ACC112 (cell line): ENCODE measurements around the gene CDC45.

Source experiments
- H2AFZ ChIP-seq: fragments of 200-600 bp; sonication (generic); one replicate; pipeline ENCODE4 v1.6.0; 2017; ENCODE audit warnings: antibody characterized with exemption, low read length; ENCODE audit not compliant: unreplicated experiment
- H3K27ac ChIP-seq: fragments of 200-600 bp; sonication (generic); 2 replicates; pipeline ENCODE4 v1.5.1; 2014; ENCODE audit warnings: low read depth, mild to moderate bottlenecking, antibody characterized with exemption, low read length, moderate library complexity
- H3K27me3 ChIP-seq: fragments of 200-600 bp; sonication (generic); 2 replicates; pipeline ENCODE4 v1.6.1; 2014; ENCODE audit warnings: mild to moderate bottlenecking, antibody characterized with exemption, low read length, moderate library complexity, mixed read lengths; ENCODE audit not compliant: insufficient read depth
- H3K36me3 ChIP-seq: fragments of 200-600 bp; sonication (generic); 2 replicates; pipeline ENCODE4 v1.6.1; 2016; ENCODE audit warnings: mild to moderate bottlenecking, antibody characterized with exemption, low read length, moderate library complexity, mixed read lengths; ENCODE audit not compliant: insufficient read depth
- H3K4me1 ChIP-seq: fragments of 200-600 bp; sonication (generic); one replicate; pipeline ENCODE4 v1.6.1; 2016; ENCODE audit warnings: low read length, mixed read lengths; ENCODE audit not compliant: insufficient read depth, unreplicated experiment, control insufficient read depth
- H3K4me3 ChIP-seq: fragments of 200-600 bp; sonication (generic); 2 replicates; pipeline ENCODE4 v1.5.1; 2014; ENCODE audit warnings: mild to moderate bottlenecking, low read depth, low read length
- H3K79me2 ChIP-seq: fragments of 200-600 bp; sonication (generic); one replicate; pipeline ENCODE4 v1.6.0; 2016; ENCODE audit warnings: low read length; ENCODE audit not compliant: control insufficient read depth, unreplicated experiment, insufficient read depth

Gene CDC45

GRCh38 chr22:19548964-19549363, 69.2 kb downstream of the CDC45 start:
- H3K27ac ChIP-seq, result no peak overlapping the region
- no peak overlapping the region for H2AFZ ChIP-seq
- H3K36me3 ChIP-seq, result no peaks in the 10 kb centered on the region
- no peaks in the 10 kb centered on the region for H3K27me3 ChIP-seq
- H3K79me2 ChIP-seq, result no peaks in the 10 kb centered on the region
- H3K4me3 ChIP-seq, result no peak overlapping the region
- H3K4me1 ChIP-seq, result no peaks in the 10 kb centered on the region

GRCh38 chr22:19549428-19549827, 69.7 kb downstream of the CDC45 start:
- Histone ChIP-seq H3K4me1 (no peaks in the 10 kb centered on the region), H3K79me2 (no peaks in the 10 kb centered on the region), H3K4me3 (no peak overlapping the region), H3K36me3 (no peaks in the 10 kb centered on the region), H3K27me3 (no peaks in the 10 kb centered on the region), H2AFZ (no peak overlapping the region), H3K27ac (no peak overlapping the region)

- Histone ChIP-seq H3K36me3 (no peaks in the 10 kb centered on the region), H3K4me3 (no peak overlapping the region), H3K27ac (no peak overlapping the region), H3K79me2 (no peaks in the 10 kb centered on the region), H2AFZ (no peak overlapping the region), H3K27me3 (no peaks in the 10 kb centered on the region), H3K4me1 (no peaks in the 10 kb centered on the region)
Measured at GRCh38 chr22:19550382-19550781, 70.7 kb downstream of the CDC45 start.

- Histone ChIP-seq H3K4me1 (no peaks in the 10 kb centered on the region), H2AFZ (no peak overlapping the region), H3K36me3 (no peaks in the 10 kb centered on the region), H3K27me3 (no peaks in the 10 kb centered on the region), H3K27ac (no peak overlapping the region), H3K79me2 (no peaks in the 10 kb centered on the region), H3K4me3 (no peak overlapping the region)
Measured at GRCh38 chr22:19553201-19553600, 73.5 kb downstream of the CDC45 start.

GRCh38 chr22:19554834-19555404, 75.2 kb downstream of the CDC45 start:
- H3K4me3 ChIP-seq, result no peak overlapping the region
- H3K36me3 ChIP-seq, result no peaks in the 10 kb centered on the region
- H3K27me3 ChIP-seq, result no peaks in the 10 kb centered on the region
- no peak overlapping the region for H3K27ac ChIP-seq
- no peaks in the 10 kb centered on the region for H3K79me2 ChIP-seq
- H2AFZ ChIP-seq, result no peak overlapping the region
- H3K4me1 ChIP-seq, result no peaks in the 10 kb centered on the region

GRCh38 chr22:19555651-19556050, 75.9 kb downstream of the CDC45 start:
- H3K27me3 ChIP-seq, result no peaks in the 10 kb centered on the region
- no peak overlapping the region for H3K4me3 ChIP-seq
- no peaks in the 10 kb centered on the region for H3K4me1 ChIP-seq
- no peaks in the 10 kb centered on the region for H3K36me3 ChIP-seq
- H3K79me2 ChIP-seq, result no peaks in the 10 kb centered on the region
- H3K27ac ChIP-seq, result no peak overlapping the region
- H2AFZ ChIP-seq, result no peak overlapping the region

- Histone ChIP-seq H3K36me3 (no peaks in the 10 kb centered on the region), H3K4me3 (no peak overlapping the region), H3K27me3 (no peaks in the 10 kb centered on the region), H3K79me2 (no peaks in the 10 kb centered on the region), H3K27ac (no peak overlapping the region), H2AFZ (no peak overlapping the region), H3K4me1 (no peaks in the 10 kb centered on the region)
Measured at GRCh38 chr22:19556963-19557545, 77.3 kb downstream of the CDC45 start.

GRCh38 chr22:19559324-19559811, 79.6 kb downstream of the CDC45 start:
- Histone ChIP-seq H3K36me3 (no peaks in the 10 kb centered on the region), H2AFZ (no peak overlapping the region)

GRCh38 chr22:19559956-19560355, 80.2 kb downstream of the CDC45 start:
- Histone ChIP-seq H3K27ac (no peak overlapping the region), H3K27me3 (no peaks in the 10 kb centered on the region), H3K36me3 (no peaks in the 10 kb centered on the region), H3K4me1 (no peaks in the 10 kb centered on the region), H2AFZ (no peak overlapping the region), H3K79me2 (no peaks in the 10 kb centered on the region), H3K4me3 (no peak overlapping the region)

More at GRCh38 chr22:19559324-19559811, 79.6 kb downstream of the CDC45 start:
- no peak overlapping the region for H3K27ac ChIP-seq
- no peaks in the 10 kb centered on the region for H3K4me1 ChIP-seq
- no peaks in the 10 kb centered on the region for H3K79me2 ChIP-seq
- no peak overlapping the region for H3K4me3 ChIP-seq
- H3K27me3 ChIP-seq, result no peaks in the 10 kb centered on the region

- Histone ChIP-seq H3K27ac (no peak overlapping the region), H3K4me1 (peaks cover 14% of the 10 kb centered on the region), H2AFZ (no peak overlapping the region)
Measured at GRCh38 chr22:19565382-19566278, 85.9 kb downstream of the CDC45 start.

More at GRCh38 chr22:19565382-19566278, 85.9 kb downstream of the CDC45 start:
- no peaks in the 10 kb centered on the region for H3K79me2 ChIP-seq
- no peak overlapping the region for H3K4me3 ChIP-seq
- H3K27me3 ChIP-seq, result no peaks in the 10 kb centered on the region
- H3K36me3 ChIP-seq, result no peaks in the 10 kb centered on the region
